ENCODE data around the gene UBL7. TPM values are rescaled to one million over a fixed set of nuclear protein-coding genes. Genes with fewer than 3 reads are reported as not detected.
"Not testable (repeated sequence)": the region's sequence is repeated elsewhere in the genome, so short reads cannot be mapped to it uniquely, and the experiment has no call there.

Gene UBL7
- total and polyA plus RNA-seq, 4 donors, result 12.7 to 19.5 (median 18.2) TPM

DNA sequence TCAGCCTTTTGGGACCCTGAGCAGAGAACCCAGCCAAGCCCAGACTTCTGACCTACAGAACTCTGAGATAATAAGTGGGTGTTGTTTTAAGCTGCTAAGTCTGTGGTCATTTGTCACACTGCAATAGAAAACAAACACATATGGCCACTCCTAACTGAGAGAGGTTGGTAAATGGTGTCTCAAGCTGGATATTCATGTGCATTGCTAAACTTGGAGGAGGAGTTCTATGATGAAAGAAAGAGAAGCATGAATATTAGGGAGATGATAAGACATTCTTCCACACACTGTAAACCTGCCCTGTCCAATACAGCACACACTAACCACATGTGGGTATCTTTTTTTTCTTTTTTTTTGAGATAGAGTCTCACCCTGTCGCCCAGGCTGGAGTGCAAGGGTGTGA lies 27.8 kb upstream of the UBL7 start:
- no peak overlapping the region for H3K4me3 ChIP-seq (ENCODE audit: low read depth in 1 of 3, low read length in 3 of 3)
- WGBS, result 97% methylated on average over 1 of the region's 1 CpG
- H3K27ac ChIP-seq (ENCODE audit: low read depth in 1 of 2, low read length in 2 of 2), result no peak overlapping the region
- DNase-seq (ENCODE audit: low spot score), result no peak
- no peaks in the 10 kb centered on the region for H3K36me3 ChIP-seq (ENCODE audit: control insufficient read depth in 4 of 4, insufficient read depth in 3 of 4, low read depth in 1 of 4, low read length in 3 of 4)
- no peaks in the 10 kb centered on the region for H3K4me1 ChIP-seq (ENCODE audit: control insufficient read depth in 4 of 4, insufficient read depth in 4 of 4, low read length in 3 of 4)
- no peaks in the 10 kb centered on the region for H3K9me3 ChIP-seq (ENCODE audit: control insufficient read depth in 4 of 4, low read length in 3 of 4)
- no peak for TF ChIP-seq SP1 (IDR thresholded peaks at IDR 0.05)
- TF ChIP-seq, protein P1, sequence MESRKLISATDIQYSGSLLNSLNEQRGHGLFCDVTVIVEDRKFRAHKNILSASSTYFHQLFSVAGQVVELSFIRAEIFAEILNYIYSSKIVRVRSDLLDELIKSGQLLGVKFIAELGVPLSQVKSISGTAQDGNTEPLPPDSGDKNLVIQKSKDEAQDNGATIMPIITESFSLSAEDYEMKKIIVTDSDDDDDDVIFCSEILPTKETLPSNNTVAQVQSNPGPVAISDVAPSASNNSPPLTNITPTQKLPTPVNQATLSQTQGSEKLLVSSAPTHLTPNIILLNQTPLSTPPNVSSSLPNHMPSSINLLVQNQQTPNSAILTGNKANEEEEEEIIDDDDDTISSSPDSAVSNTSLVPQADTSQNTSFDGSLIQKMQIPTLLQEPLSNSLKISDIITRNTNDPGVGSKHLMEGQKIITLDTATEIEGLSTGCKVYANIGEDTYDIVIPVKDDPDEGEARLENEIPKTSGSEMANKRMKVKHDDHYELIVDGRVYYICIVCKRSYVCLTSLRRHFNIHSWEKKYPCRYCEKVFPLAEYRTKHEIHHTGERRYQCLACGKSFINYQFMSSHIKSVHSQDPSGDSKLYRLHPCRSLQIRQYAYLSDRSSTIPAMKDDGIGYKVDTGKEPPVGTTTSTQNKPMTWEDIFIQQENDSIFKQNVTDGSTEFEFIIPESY (IDR thresholded peaks at IDR 0.05), result no peak
- no peak for TF ChIP-seq JUND (IDR thresholded peaks at IDR 0.05)
- TF ChIP-seq, protein P2, sequence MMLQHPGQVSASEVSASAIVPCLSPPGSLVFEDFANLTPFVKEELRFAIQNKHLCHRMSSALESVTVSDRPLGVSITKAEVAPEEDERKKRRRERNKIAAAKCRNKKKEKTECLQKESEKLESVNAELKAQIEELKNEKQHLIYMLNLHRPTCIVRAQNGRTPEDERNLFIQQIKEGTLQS (IDR thresholded peaks at IDR 0.05), result no peak
- no peak for TF ChIP-seq HNF4G (IDR thresholded peaks at IDR 0.05)
- TF ChIP-seq, protein P3, sequence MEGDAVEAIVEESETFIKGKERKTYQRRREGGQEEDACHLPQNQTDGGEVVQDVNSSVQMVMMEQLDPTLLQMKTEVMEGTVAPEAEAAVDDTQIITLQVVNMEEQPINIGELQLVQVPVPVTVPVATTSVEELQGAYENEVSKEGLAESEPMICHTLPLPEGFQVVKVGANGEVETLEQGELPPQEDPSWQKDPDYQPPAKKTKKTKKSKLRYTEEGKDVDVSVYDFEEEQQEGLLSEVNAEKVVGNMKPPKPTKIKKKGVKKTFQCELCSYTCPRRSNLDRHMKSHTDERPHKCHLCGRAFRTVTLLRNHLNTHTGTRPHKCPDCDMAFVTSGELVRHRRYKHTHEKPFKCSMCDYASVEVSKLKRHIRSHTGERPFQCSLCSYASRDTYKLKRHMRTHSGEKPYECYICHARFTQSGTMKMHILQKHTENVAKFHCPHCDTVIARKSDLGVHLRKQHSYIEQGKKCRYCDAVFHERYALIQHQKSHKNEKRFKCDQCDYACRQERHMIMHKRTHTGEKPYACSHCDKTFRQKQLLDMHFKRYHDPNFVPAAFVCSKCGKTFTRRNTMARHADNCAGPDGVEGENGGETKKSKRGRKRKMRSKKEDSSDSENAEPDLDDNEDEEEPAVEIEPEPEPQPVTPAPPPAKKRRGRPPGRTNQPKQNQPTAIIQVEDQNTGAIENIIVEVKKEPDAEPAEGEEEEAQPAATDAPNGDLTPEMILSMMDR (IDR thresholded peaks at IDR 0.05; ENCODE audit: low read depth, low read length, missing input control), result no peak
- TF ChIP-seq HNF4A (conservative IDR thresholded peaks at IDR 0.05), result no peak
- no peak for TF ChIP-seq NR2F2 (IDR thresholded peaks at IDR 0.05)
- TF ChIP-seq FOXA2 (IDR thresholded peaks at IDR 0.05), result no peak
- TF ChIP-seq TAF1 (conservative IDR thresholded peaks at IDR 0.05), result no peak
- TF ChIP-seq RXRA (IDR thresholded peaks at IDR 0.05), result no peak
- TF ChIP-seq, protein P4, sequence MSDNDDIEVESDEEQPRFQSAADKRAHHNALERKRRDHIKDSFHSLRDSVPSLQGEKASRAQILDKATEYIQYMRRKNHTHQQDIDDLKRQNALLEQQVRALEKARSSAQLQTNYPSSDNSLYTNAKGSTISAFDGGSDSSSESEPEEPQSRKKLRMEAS (IDR thresholded peaks at IDR 0.05), result no peak
- no peak for TF ChIP-seq FOXA1 (IDR thresholded peaks at IDR 0.05)
- no peak for TF ChIP-seq GABPA (IDR thresholded peaks at IDR 0.05 in 1 of 2, conservative IDR thresholded peaks at IDR 0.05 in 1 of 2)
- TF ChIP-seq YY1 (IDR thresholded peaks at IDR 0.05), result no peak
- no peak for TF ChIP-seq EGR1 (IDR thresholded peaks at IDR 0.05; ENCODE audit: low read depth in 2 of 2)
- H3K9ac ChIP-seq (ENCODE audit: low read depth in 1 of 2, low read length in 2 of 2), result no peak overlapping the region
- H3K27me3 ChIP-seq (ENCODE audit: control insufficient read depth in 4 of 4, insufficient read depth in 4 of 4, low read length in 3 of 4), result no peaks in the 10 kb centered on the region

DNA sequence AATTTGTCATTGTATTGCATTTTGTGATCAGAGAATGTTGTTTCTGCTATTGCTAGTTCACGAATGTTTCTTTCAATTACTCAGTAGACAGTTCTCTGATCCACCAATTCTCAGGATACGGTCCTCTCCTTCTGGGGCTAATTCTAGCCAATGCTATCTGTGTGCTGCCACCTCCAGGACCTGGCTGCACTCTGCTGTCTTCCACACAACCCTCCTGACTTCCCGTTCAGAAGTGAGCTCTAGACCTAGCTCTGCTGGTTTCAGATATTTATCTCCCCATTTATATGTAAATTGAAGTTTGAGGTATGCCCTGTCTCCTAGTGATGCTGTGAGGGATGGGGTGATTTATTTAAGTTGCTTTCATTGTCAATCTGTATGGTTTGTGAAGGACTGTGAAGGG lies 21.7 kb upstream of the UBL7 start:
- DNase-seq (ENCODE audit: low spot score), result no peak
- no peak overlapping the region for H3K4me3 ChIP-seq (ENCODE audit: low read depth in 1 of 3, low read length in 3 of 3)
- no peaks in the 10 kb centered on the region for H3K36me3 ChIP-seq (ENCODE audit: control insufficient read depth in 4 of 4, insufficient read depth in 3 of 4, low read depth in 1 of 4, low read length in 3 of 4)
- TF ChIP-seq FOXA2 (IDR thresholded peaks at IDR 0.05) (no peak), RXRA (IDR thresholded peaks at IDR 0.05) (no peak), EGR1 (IDR thresholded peaks at IDR 0.05; ENCODE audit: low read depth in 2 of 2) (no peak), HNF4G (IDR thresholded peaks at IDR 0.05) (no peak)
- TF ChIP-seq, protein P1 (IDR thresholded peaks at IDR 0.05), result no peak
- H3K27ac ChIP-seq (ENCODE audit: low read depth in 1 of 2, low read length in 2 of 2), result no peak overlapping the region
- no peak overlapping the region for H3K9ac ChIP-seq (ENCODE audit: low read depth in 1 of 2, low read length in 2 of 2)
- 80% methylated on average over 3 of the region's 3 CpGs for WGBS
- H3K4me1 ChIP-seq (ENCODE audit: control insufficient read depth in 4 of 4, insufficient read depth in 4 of 4, low read length in 3 of 4), result no peaks in the 10 kb centered on the region
- H3K27me3 ChIP-seq (ENCODE audit: control insufficient read depth in 4 of 4, insufficient read depth in 4 of 4, low read length in 3 of 4), result no peaks in the 10 kb centered on the region
- H3K9me3 ChIP-seq (ENCODE audit: control insufficient read depth in 4 of 4, low read length in 3 of 4), result no peaks in the 10 kb centered on the region

DNA sequence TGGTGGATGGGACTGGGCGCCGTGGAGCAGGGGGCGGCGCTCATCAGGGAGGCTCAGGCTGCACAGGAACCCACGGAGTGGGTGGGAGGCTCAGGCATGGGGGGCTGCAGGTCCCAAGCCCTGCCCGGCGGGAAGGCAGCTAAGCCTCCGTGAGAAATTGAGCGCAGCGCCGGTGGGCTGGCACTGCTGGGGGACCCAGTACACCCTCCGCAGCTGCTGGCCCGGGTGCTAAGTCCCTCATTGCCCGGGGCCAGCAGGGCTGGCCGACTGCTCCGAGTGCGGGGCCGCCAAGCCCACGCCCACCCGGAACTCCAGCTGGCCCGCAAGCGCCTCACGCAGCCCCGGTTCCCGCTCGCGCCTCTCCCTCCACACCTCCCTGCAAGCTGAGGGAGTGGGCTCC lies 19.4 kb upstream of the UBL7 start:
- H3K27me3 ChIP-seq (ENCODE audit: control insufficient read depth in 4 of 4, insufficient read depth in 4 of 4, low read length in 3 of 4); H3K36me3 ChIP-seq (ENCODE audit: control insufficient read depth in 4 of 4, insufficient read depth in 3 of 4, low read depth in 1 of 4, low read length in 3 of 4); DNase-seq (ENCODE audit: low spot score); H3K4me1 ChIP-seq (ENCODE audit: control insufficient read depth in 4 of 4, insufficient read depth in 4 of 4, low read length in 3 of 4); H3K9ac ChIP-seq (ENCODE audit: low read depth in 1 of 2, low read length in 2 of 2); H3K27ac ChIP-seq (ENCODE audit: low read depth in 1 of 2, low read length in 2 of 2); H3K9me3 ChIP-seq (ENCODE audit: control insufficient read depth in 4 of 4, low read length in 3 of 4); H3K4me3 ChIP-seq (ENCODE audit: low read depth in 1 of 3, low read length in 3 of 3): not testable (repeated sequence)
- WGBS, result 93% methylated on average over 27 of the region's 27 CpGs

DNA sequence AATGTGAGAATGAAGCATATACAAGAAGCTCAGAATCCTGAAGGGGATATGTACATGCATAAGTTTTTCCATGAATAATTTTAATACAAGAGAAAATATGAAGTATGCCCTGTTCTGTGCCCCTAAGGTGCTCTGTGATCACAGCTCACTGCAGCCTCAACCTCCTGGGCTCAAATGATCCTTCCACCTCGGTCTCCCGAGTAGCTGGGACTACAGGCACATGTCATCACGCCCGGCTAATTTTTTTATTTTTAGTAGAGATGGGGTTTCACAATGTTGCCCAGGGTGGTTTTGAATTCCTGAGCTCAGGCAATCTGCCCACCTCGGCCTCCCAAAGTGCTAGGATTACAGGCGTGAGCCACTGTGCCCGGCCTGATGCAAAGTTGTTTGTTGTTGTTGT lies 10.7 kb upstream of the UBL7 start:
- not testable (repeated sequence) for DNase-seq (ENCODE audit: low spot score); H3K4me1 ChIP-seq (ENCODE audit: control insufficient read depth in 4 of 4, insufficient read depth in 4 of 4, low read length in 3 of 4); H3K27ac ChIP-seq (ENCODE audit: low read depth in 1 of 2, low read length in 2 of 2); H3K9ac ChIP-seq (ENCODE audit: low read depth in 1 of 2, low read length in 2 of 2); H3K27me3 ChIP-seq (ENCODE audit: control insufficient read depth in 4 of 4, insufficient read depth in 4 of 4, low read length in 3 of 4); H3K9me3 ChIP-seq (ENCODE audit: control insufficient read depth in 4 of 4, low read length in 3 of 4); H3K4me3 ChIP-seq (ENCODE audit: low read depth in 1 of 3, low read length in 3 of 3); H3K36me3 ChIP-seq (ENCODE audit: control insufficient read depth in 4 of 4, insufficient read depth in 3 of 4, low read depth in 1 of 4, low read length in 3 of 4)
- WGBS, result 99% methylated on average over 7 of the region's 7 CpGs
